Panc1 (cell line): ENCODE measurements around the gene ERGIC2. TPM values are rescaled to one million over a fixed set of nuclear protein-coding genes. Genes with fewer than 3 reads are reported as not detected.
"Not testable (repeated sequence)": the region's sequence is repeated elsewhere in the genome, so short reads cannot be mapped to it uniquely, and the experiment has no call there.

Experiments
- ATAC-seq: fragments of 200-7000 bp; cut with Tn5 transposase; 2 replicates; pipeline ENCODE4 v1.9.1; 2020; ENCODE audit warnings: mild to moderate bottlenecking, moderate library complexity
- BruUV-seq: library from RNA; stranded (reverse); fragments of 400-500 nt; replicated peaks from 2 replicates; lab custom pipeline; 2021; lab: Mats Ljungman, UMichigan
- CTCF ChIA-PET: fragments of 300-600 bp; sonication (Branson Sonifier 250); formaldehyde crosslinking; loops from one replicate; lab custom pipeline; 2022; ENCODE audit warnings: antibody characterized with exemption; lab: Charles Lee
- POLR2A ChIA-PET: fragments of 300-600 bp; sonication (Branson Sonifier 250); formaldehyde crosslinking; loops from one replicate; lab custom pipeline; 2022; ENCODE audit warnings: antibody characterized with exemption; lab: Charles Lee
- DNase-seq: peaks from one replicate; pipeline ENCODE4 v3.0.0-alpha.2; 2010; ENCODE audit warnings: low read depth, low spot score
- H3K27ac ChIP-seq: 2 replicates; pipeline ENCODE4 v1.5.1; 2011; ENCODE audit warnings: mild to moderate bottlenecking, low read length, inconsistent platforms
- H3K27me3 ChIP-seq: fragments of 200-500 bp; sonication (Bioruptor generic); 2 replicates; pipeline ENCODE4 v1.6.0; 2014; ENCODE audit warnings: low read length, inconsistent platforms; ENCODE audit not compliant: control insufficient read depth, insufficient read depth
- H3K36me3 ChIP-seq: fragments of 200-500 bp; sonication (Bioruptor generic); 2 replicates; pipeline ENCODE4 v1.5.1; 2014; ENCODE audit warnings: inconsistent platforms, mild to moderate bottlenecking, low read length, moderate library complexity; ENCODE audit not compliant: control insufficient read depth, insufficient read depth
- H3K4me1 ChIP-seq: 2 replicates; pipeline ENCODE4 v1.5.1; 2011; ENCODE audit warnings: inconsistent platforms, mild to moderate bottlenecking, low read length, moderate library complexity; ENCODE audit not compliant: control insufficient read depth, insufficient read depth
- H3K4me3 ChIP-seq, 2 experiments: 2 replicates each; pipeline ENCODE4 v1.5.1; 2011 to 2012; ENCODE audit warnings: low read depth in 2 of 2, low read length in 2 of 2, mild to moderate bottlenecking in 2 of 2, inconsistent platforms in 1 of 2, moderate library complexity in 1 of 2
- H3K9me3 ChIP-seq: fragments of 200-500 bp; sonication (Bioruptor generic); 2 replicates; pipeline ENCODE4 v1.5.1; 2014; ENCODE audit warnings: low read depth, mild to moderate bottlenecking, inconsistent platforms, low read length, moderate library complexity; ENCODE audit not compliant: control insufficient read depth, insufficient read depth
- CTCF ChIP-seq: fragments of 450-650 bp; IDR thresholded peaks from 2 replicates; pipeline ENCODE4 v1.5.1; 2017; ENCODE audit warnings: mild to moderate bottlenecking
- POLR2AphosphoS5 ChIP-seq: IDR thresholded peaks from 2 replicates; pipeline ENCODE4 v1.6.1; 2012; ENCODE audit warnings: mild to moderate bottlenecking, low read depth, low read length, moderate library complexity
- REST ChIP-seq, 2 experiments: IDR thresholded peaks; 2 replicates each; pipeline ENCODE4 v1.6.1; 2011 to 2012; ENCODE audit warnings: low read depth in 2 of 2, control low read depth in 1 of 2, low read length in 1 of 2, mild to moderate bottlenecking in 1 of 2, moderate library complexity in 1 of 2; ENCODE audit not compliant: insufficient read depth in 1 of 2
- SIN3A ChIP-seq: IDR thresholded peaks from 2 replicates; pipeline ENCODE4 v1.6.1; 2012; ENCODE audit warnings: low read depth, mild to moderate bottlenecking, low read length, moderate library complexity, borderline replicate concordance; ENCODE audit not compliant: insufficient read depth
- TCF7L2 ChIP-seq: IDR thresholded peaks from 2 replicates; pipeline ENCODE4 v1.6.1; 2011; ENCODE audit warnings: mild to moderate bottlenecking, low read depth, low read length, inconsistent platforms
- in situ Hi-C: cut with HindIII; loops from 2 replicates; pipeline ENCODE4 v1.10.0; 2016; ENCODE audit warnings: low sequenced_read_pairs, low pct_unique_long_range_greater_than_20kb
- intact Hi-C: fragments of 100-400 bp; cut with micrococcal nuclease; formaldehyde crosslinking; loops from one replicate; pipeline ENCODE4 v1.10.0; 2022; ENCODE audit not compliant: unreplicated experiment
- total RNA-seq: library from RNA; stranded (reverse); gene quantifications from one replicate; pipeline ENCODE4 v1.2.1, GENCODE V29; 2021; ENCODE audit not compliant: unreplicated experiment

ERGIC2 gene
- total RNA-seq, 1 experiment from 2014 or later, result 90.2 TPM

- Histone ChIP-seq H3K27me3 (no peaks in the 10 kb centered on the region), H3K4me1 (no peaks in the 10 kb centered on the region), H3K36me3 (no peaks in the 10 kb centered on the region), H3K9me3 (no peaks in the 10 kb centered on the region), H3K4me3 (no peak overlapping the region), H3K27ac (no peak overlapping the region)
- DNase-seq (no peak), ATAC-seq (no peak)
- POLR2A ChIA-PET, result no interaction called here
- intact Hi-C loops, result no loop called here
- BruUV-seq, result no TSS peak
- TF ChIP-seq CTCF (no peak), TCF7L2 (no peak), SIN3A (no peak), POLR2AphosphoS5 (no peak), REST (IDR thresholded peaks at IDR 0.05; ENCODE audit: insufficient read depth in 1 of 2, low read depth in 2 of 2, low read length in 1 of 2) (no peak)
- CTCF ChIA-PET, result no interaction called here
- in situ Hi-C loops, result no loop called here
Measured at GRCh38 chr12:29299633-29300032, 81.3 kb downstream of the ERGIC2 start.

- CTCF ChIA-PET, result no interaction called here
- DNase-seq (no peak), ATAC-seq (no peak)
- H3K27me3 ChIP-seq, result no peaks in the 10 kb centered on the region
- no peak overlapping the region for H3K4me3 ChIP-seq
- POLR2A ChIA-PET, result no interaction called here
- no peak overlapping the region for H3K27ac ChIP-seq
- H3K9me3 ChIP-seq, result no peaks in the 10 kb centered on the region
- intact Hi-C loops (no loop called here), in situ Hi-C loops (no loop called here)
- no peaks in the 10 kb centered on the region for H3K4me1 ChIP-seq
- BruUV-seq, result no TSS peak
- H3K36me3 ChIP-seq, result no peaks in the 10 kb centered on the region
- TF ChIP-seq POLR2AphosphoS5 (no peak), TCF7L2 (no peak), CTCF (no peak), REST (IDR thresholded peaks at IDR 0.05; ENCODE audit: insufficient read depth in 1 of 2, low read depth in 2 of 2, low read length in 1 of 2) (no peak), SIN3A (no peak)
Measured at GRCh38 chr12:29291226-29291625, 89.7 kb downstream of the ERGIC2 start.

GRCh38 chr12:29290475-29290874 lies 90.5 kb downstream of the ERGIC2 start:
- BruUV-seq, in situ Hi-C loops, H3K27me3 ChIP-seq, intact Hi-C loops, H3K9me3 ChIP-seq, H3K36me3 ChIP-seq, CTCF ChIA-PET, H3K4me3 ChIP-seq, H3K27ac ChIP-seq, DNase-seq, POLR2A ChIA-PET, ATAC-seq, H3K4me1 ChIP-seq: not testable (repeated sequence)
